ENCODE measurements around the gene TTLL5. TPM values are rescaled to one million over a fixed set of nuclear protein-coding genes. Genes with fewer than 3 reads are reported as not detected.

Gene TTLL5
- total and polyA plus RNA-seq, 4 donors = 30.4 to 40.1 (median 33.1) TPM

DNA sequence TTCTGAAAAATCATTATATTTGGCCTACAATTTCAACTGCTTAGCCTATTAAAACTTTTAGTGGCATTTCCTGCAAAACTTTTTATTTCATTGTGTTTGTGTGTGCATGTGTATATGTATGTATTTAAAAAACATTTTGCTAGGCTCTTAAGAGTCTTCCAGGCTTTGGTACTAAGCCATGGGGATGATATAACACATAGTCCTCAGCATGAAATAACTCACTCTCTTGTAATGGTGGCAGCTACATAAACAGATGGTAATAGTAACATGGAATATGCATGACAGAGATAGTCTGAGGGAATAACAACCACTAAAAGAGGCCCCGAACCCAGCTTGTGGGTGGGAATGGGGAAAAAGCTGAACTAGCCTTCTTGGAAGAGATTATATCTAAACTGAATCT lies 141.4 kb downstream of the TTLL5 start:
- no peak overlapping the region for H3K4me3 ChIP-seq (ENCODE audit: low read depth, low read length)
- H3K9me3 ChIP-seq (ENCODE audit: control insufficient read depth, insufficient read depth, low read length) = no peaks in the 10 kb centered on the region
- H3K27ac ChIP-seq (ENCODE audit: low read depth, low read length) = no peak overlapping the region
- peaks cover 6% of the 10 kb centered on the region for H3K4me1 ChIP-seq (ENCODE audit: control insufficient read depth, insufficient read depth, low read length)
- H3K36me3 ChIP-seq (ENCODE audit: control insufficient read depth, insufficient read depth, low read length) = peaks cover 4% of the 10 kb centered on the region
- peak in 1 of 6 donors; percentile 79 for DNase-seq (ENCODE audit: low read depth in 4 of 6, low spot score in 6 of 6)
- 100% methylated on average over 1 of the region's 1 CpG for WGBS (ENCODE audit: insufficient coverage)
- no peaks in the 10 kb centered on the region for H3K27me3 ChIP-seq (ENCODE audit: control insufficient read depth, insufficient read depth, low read length)

DNA sequence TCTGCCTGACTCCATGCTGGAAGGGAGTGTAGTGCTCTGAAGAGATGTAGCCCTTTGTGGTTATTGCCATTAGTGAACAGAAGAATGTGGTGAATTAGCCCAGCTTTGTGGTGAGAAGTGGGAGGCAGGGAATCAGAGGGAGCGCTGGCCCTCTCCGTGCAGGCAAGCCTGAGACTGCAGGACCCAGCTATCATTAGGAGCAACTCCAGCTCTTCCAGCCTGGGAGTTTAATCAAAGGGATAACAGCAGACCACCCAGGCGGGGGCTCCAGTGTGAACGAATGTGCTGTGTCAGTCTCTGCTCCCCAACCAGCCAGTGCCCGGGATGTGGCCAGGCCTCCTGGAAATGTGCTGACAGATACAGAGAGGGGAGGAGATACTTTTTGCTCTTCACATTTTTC lies 142.7 kb downstream of the TTLL5 start:
- 13% methylated on average over 4 of the region's 5 CpGs for WGBS (ENCODE audit: insufficient coverage)
- Histone ChIP-seq H3K36me3 (ENCODE audit: control insufficient read depth, insufficient read depth, low read length) (peaks cover 4% of the 10 kb centered on the region), H3K4me3 (ENCODE audit: low read depth, low read length) (no peak overlapping the region), H3K27ac (ENCODE audit: low read depth, low read length) (peak overlapping the region; percentile 35), H3K4me1 (ENCODE audit: control insufficient read depth, insufficient read depth, low read length) (peaks cover 6% of the 10 kb centered on the region), H3K9me3 (ENCODE audit: control insufficient read depth, insufficient read depth, low read length) (no peaks in the 10 kb centered on the region), H3K27me3 (ENCODE audit: control insufficient read depth, insufficient read depth, low read length) (no peaks in the 10 kb centered on the region)
- DNase-seq (ENCODE audit: low read depth in 4 of 6, low spot score in 6 of 6) = peak in 3 of 6 donors; percentile 17 to 65 (median 41)

DNA sequence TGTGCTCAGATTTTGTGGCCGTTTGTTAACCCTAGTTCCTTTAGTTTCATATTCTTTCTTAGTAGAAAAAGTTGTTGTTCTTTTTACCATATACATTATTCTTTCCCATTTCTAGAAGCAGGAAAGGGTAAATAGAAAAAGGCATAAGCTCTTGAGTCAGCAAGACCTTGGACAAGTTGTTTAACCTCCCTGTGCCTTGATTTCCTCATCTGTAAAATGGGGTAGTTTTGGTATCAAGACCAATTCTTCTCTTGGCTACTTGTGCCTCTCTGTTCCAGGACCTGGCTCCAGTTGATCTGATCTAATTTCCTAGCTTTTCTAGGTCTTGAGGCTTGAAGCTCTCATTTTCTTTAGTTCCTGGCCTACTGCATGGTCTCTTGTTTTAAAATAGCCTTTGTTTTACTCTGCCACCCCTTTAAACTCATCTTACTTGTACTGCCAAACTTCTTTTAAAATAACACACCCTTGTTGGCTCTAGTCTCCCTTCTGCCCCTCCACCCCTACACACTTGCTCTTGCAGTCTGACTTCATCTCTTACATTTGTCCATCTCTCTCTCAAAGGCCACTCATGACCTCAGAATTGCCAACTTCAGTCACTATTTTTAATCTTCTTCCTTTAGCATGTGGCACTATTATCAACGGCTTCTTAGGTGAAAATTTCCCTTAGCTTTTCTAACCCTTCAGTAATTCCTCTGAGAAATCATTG lies 143.7 kb downstream of the TTLL5 start:
- H3K4me3 ChIP-seq (ENCODE audit: low read depth, low read length) = no peak overlapping the region
- DNase-seq (ENCODE audit: low read depth in 4 of 6, low spot score in 6 of 6) = no peak
- no peaks in the 10 kb centered on the region for H3K27me3 ChIP-seq (ENCODE audit: control insufficient read depth, insufficient read depth, low read length)
- H3K36me3 ChIP-seq (ENCODE audit: control insufficient read depth, insufficient read depth, low read length) = peaks cover 4% of the 10 kb centered on the region
- H3K9me3 ChIP-seq (ENCODE audit: control insufficient read depth, insufficient read depth, low read length) = no peaks in the 10 kb centered on the region
- H3K4me1 ChIP-seq (ENCODE audit: control insufficient read depth, insufficient read depth, low read length) = peaks cover 6% of the 10 kb centered on the region
- 100% methylated on average over 1 of the region's 2 CpGs for WGBS (ENCODE audit: insufficient coverage)
- no peak overlapping the region for H3K27ac ChIP-seq (ENCODE audit: low read depth, low read length)

DNA sequence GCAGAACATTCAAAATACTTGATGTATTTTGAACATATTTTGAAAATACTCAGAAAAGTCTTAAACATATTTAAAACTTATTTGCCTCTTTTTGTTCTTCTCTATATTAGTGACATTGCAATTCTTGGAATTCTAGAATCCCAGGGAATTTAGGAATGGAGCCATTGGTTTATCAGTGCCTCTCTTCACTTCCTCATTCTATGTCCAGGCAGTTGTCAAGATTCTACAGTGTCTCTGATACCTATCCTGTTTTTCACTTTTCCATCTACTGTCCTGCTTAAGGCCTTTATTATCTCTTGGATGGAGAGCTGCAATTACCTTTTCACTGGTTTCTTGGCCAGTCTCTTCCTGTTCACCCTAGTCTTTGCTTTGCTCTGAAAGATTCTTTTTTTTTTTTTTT lies 144.6 kb downstream of the TTLL5 start:
- no peaks in the 10 kb centered on the region for H3K9me3 ChIP-seq (ENCODE audit: control insufficient read depth, insufficient read depth, low read length)
- H3K4me1 ChIP-seq (ENCODE audit: control insufficient read depth, insufficient read depth, low read length) = peaks cover 6% of the 10 kb centered on the region
- H3K4me3 ChIP-seq (ENCODE audit: low read depth, low read length) = no peak overlapping the region
- no peak for DNase-seq (ENCODE audit: low read depth in 4 of 6, low spot score in 6 of 6)
- H3K36me3 ChIP-seq (ENCODE audit: control insufficient read depth, insufficient read depth, low read length) = peaks cover 7% of the 10 kb centered on the region
- no peak overlapping the region for H3K27ac ChIP-seq (ENCODE audit: low read depth, low read length)
- no peaks in the 10 kb centered on the region for H3K27me3 ChIP-seq (ENCODE audit: control insufficient read depth, insufficient read depth, low read length)

DNA sequence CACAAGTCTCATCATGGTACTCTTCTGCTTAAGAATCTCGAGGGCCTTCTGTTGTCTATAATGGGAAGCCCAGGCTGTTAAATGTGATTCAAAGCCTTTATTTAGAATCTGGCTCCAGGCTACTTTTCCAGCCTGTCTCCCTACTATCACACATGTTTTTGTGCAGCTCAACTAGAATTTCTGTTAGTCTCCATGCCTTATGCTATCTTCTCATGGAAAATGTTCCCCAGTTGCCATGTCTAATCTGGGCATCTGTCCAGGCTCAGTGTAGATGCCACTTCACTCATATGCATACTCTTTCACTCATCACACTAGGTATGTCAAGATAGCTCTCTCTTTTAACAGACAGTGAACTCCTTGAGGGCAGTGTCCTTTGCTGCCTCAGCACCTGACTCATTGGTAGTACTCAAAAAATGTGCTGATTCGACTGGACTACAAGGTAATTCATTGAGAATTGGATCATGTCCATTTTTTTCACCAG lies 145.3 kb downstream of the TTLL5 start:
- no peaks in the 10 kb centered on the region for H3K27me3 ChIP-seq (ENCODE audit: control insufficient read depth, insufficient read depth, low read length)
- no CpG with 5 or more reads among the region's 2 CpGs for WGBS (ENCODE audit: insufficient coverage)
- DNase-seq (ENCODE audit: low read depth in 4 of 6, low spot score in 6 of 6) = peak in 2 of 6 donors; percentile 49 to 82
- no peaks in the 10 kb centered on the region for H3K9me3 ChIP-seq (ENCODE audit: control insufficient read depth, insufficient read depth, low read length)
- H3K4me1 ChIP-seq (ENCODE audit: control insufficient read depth, insufficient read depth, low read length) = peaks cover 6% of the 10 kb centered on the region
- no peak overlapping the region for H3K27ac ChIP-seq (ENCODE audit: low read depth, low read length)
- peaks cover 7% of the 10 kb centered on the region for H3K36me3 ChIP-seq (ENCODE audit: control insufficient read depth, insufficient read depth, low read length)
- H3K4me3 ChIP-seq (ENCODE audit: low read depth, low read length) = no peak overlapping the region

DNA sequence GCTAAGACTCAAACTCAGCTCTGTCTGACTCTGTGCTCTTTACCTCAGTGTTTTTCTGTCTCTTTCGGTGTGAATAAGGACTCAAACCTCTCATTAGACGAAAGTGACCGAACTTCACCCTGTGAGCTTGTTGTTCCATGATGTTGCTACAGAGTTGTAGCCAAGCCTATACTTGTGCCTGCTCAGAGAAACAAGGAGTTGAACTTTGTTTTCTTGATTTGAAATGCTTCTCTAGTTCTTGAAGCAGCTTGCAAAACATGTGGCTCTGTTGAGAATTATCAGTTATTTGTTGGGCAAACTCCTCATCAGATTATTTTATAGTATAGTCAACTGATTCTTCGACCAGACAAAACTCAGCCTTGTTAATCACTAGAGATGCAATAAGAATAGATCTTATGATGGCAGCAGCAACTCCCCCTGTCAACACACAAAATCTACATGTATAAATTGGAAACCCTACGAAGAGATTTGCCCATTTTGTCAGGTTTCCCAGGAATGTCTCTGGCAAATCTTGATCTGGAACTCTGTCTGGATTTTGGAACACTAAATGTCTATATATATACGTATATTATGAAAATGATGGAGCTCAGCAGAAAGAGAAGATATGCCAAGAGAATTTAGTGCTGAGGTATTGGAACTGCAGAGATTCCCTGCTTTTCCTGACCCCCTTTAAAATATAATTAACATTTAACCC lies 146.8 kb downstream of the TTLL5 start:
- no peak overlapping the region for H3K27ac ChIP-seq (ENCODE audit: low read depth, low read length)
- 100% methylated on average over 2 of the region's 6 CpGs for WGBS (ENCODE audit: insufficient coverage)

DNA sequence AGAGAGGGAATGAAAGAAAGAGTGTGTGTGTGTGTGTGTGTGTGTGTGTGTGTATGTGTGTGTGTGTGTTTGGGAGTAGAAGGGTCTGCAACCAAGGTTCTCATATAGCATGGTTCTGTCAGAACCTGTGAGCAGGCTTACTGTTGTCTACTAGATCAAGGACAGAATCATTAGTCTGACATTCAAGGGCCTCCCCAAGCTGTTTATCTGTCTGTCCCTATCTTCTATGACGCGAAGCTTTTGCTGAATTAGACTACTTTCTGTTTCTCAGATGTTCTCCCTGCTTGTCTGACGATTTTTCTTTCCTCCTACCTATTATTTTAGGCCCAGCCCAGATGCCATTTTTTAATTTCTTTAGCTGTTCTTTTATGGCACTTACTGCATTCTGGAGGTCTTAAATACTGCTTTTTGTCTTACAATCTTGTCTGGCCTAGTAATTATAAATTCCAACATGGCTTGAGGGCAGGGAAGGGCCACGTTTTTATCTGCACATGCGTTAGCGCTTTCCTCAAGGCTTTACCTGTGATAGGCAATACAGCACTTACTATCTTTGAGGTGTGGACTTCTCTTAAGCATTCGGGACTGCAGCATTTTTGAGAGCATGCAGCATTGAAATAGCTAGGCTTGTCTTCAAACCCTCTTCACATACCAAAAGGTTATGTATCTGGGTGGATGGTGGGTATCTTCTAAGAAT lies 150.2 kb downstream of the TTLL5 start:
- 79% methylated on average over 3 of the region's 7 CpGs for WGBS (ENCODE audit: insufficient coverage)
- H3K9me3 ChIP-seq (ENCODE audit: control insufficient read depth, insufficient read depth, low read length) = no peaks in the 10 kb centered on the region
- H3K4me3 ChIP-seq (ENCODE audit: low read depth, low read length) = no peak overlapping the region
- peaks cover 11% of the 10 kb centered on the region for H3K36me3 ChIP-seq (ENCODE audit: control insufficient read depth, insufficient read depth, low read length)
- no peak for DNase-seq (ENCODE audit: low read depth in 4 of 6, low spot score in 6 of 6)
- H3K4me1 ChIP-seq (ENCODE audit: control insufficient read depth, insufficient read depth, low read length) = no peaks in the 10 kb centered on the region
- no peaks in the 10 kb centered on the region for H3K27me3 ChIP-seq (ENCODE audit: control insufficient read depth, insufficient read depth, low read length)
- H3K27ac ChIP-seq (ENCODE audit: low read depth, low read length) = no peak overlapping the region

More for the DNA sequence above, 146.8 kb downstream of the TTLL5 start:
- no peaks in the 10 kb centered on the region for H3K27me3 ChIP-seq (ENCODE audit: control insufficient read depth, insufficient read depth, low read length)
- H3K4me3 ChIP-seq (ENCODE audit: low read depth, low read length) = no peak overlapping the region
- H3K4me1 ChIP-seq (ENCODE audit: control insufficient read depth, insufficient read depth, low read length) = peaks cover 6% of the 10 kb centered on the region
- no peaks in the 10 kb centered on the region for H3K9me3 ChIP-seq (ENCODE audit: control insufficient read depth, insufficient read depth, low read length)
- peak in 1 of 6 donors; percentile 63 for DNase-seq (ENCODE audit: low read depth in 4 of 6, low spot score in 6 of 6)
- H3K36me3 ChIP-seq (ENCODE audit: control insufficient read depth, insufficient read depth, low read length) = peaks cover 9% of the 10 kb centered on the region

DNA sequence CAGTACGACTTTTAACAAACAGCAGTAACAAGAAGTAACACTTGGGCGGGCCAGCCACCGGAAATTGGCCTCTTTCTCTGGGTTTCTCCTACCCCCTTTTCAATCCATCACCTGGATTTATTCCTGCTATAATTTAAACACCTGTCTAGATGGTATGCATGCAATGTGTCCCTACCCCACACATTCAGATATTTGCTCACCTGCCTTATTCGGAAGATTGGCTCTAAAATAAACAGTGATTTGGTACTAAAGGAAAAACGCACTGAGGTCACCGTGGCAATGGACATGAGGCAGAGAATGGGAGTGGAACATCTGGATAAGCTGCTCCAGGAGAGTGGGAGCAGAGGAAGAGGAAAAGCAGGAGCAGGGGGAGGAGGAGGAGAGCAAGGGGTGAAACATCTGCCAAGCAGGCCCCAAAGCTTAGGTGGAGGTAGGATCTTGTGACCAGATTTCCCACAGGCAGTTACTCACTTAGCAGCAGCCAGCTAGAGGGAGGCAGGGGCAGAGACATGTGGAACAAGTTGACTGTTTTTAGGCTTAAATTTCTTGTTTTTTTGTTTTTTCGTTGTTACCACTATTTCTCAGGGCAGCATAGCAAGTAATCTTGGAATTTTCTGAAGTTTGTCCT lies 150.9 kb downstream of the TTLL5 start:
- peaks cover 11% of the 10 kb centered on the region for H3K36me3 ChIP-seq (ENCODE audit: control insufficient read depth, insufficient read depth, low read length)
- no peak for DNase-seq (ENCODE audit: low read depth in 4 of 6, low spot score in 6 of 6)
- no peaks in the 10 kb centered on the region for H3K9me3 ChIP-seq (ENCODE audit: control insufficient read depth, insufficient read depth, low read length)
- H3K27me3 ChIP-seq (ENCODE audit: control insufficient read depth, insufficient read depth, low read length) = no peaks in the 10 kb centered on the region
- H3K4me3 ChIP-seq (ENCODE audit: low read depth, low read length) = no peak overlapping the region
- no peaks in the 10 kb centered on the region for H3K4me1 ChIP-seq (ENCODE audit: control insufficient read depth, insufficient read depth, low read length)
- no peak overlapping the region for H3K27ac ChIP-seq (ENCODE audit: low read depth, low read length)
- 82% methylated on average over 6 of the region's 7 CpGs for WGBS (ENCODE audit: insufficient coverage)

DNA sequence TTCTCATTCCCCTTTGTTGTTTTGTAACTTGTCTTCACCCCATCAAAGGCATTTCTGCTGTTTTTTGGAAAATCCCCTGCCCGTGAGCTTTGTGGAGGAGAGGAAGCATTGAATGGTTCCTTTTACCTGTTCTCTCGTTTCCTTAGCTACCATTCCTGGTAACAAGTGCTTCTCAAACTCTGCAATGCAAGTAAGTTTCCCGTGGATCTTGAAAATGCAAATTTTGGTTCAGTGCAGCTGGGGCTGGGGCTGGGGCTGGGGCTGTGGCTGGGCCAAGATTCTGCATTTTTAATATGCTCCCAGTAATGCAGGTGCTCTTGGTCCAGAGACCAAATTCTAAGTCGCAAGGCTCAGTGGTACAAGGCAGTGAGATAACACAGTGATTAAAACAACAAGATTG lies 151.6 kb downstream of the TTLL5 start:
- no peak overlapping the region for H3K27ac ChIP-seq (ENCODE audit: low read depth, low read length)
- H3K4me1 ChIP-seq (ENCODE audit: control insufficient read depth, insufficient read depth, low read length) = no peaks in the 10 kb centered on the region
- no peak for DNase-seq (ENCODE audit: low read depth in 4 of 6, low spot score in 6 of 6)
- H3K27me3 ChIP-seq (ENCODE audit: control insufficient read depth, insufficient read depth, low read length) = no peaks in the 10 kb centered on the region
- H3K36me3 ChIP-seq (ENCODE audit: control insufficient read depth, insufficient read depth, low read length) = peaks cover 8% of the 10 kb centered on the region
- WGBS (ENCODE audit: insufficient coverage) = 52% methylated on average over 2 of the region's 4 CpGs
- H3K4me3 ChIP-seq (ENCODE audit: low read depth, low read length) = no peak overlapping the region
- no peaks in the 10 kb centered on the region for H3K9me3 ChIP-seq (ENCODE audit: control insufficient read depth, insufficient read depth, low read length)

All from spinal cord (tissue), 10 donors.